GM18873 (cell line): ENCODE data around the gene KIR3DL2.
"Not testable (repeated sequence)": the region's sequence is repeated elsewhere in the genome, so short reads cannot be mapped to it uniquely, and the experiment has no call there.

Experiments
- ATAC-seq: cut with Tn5 transposase; IDR thresholded peaks from one replicate; pipeline ENCODE4 v1.9.1; 2021; ENCODE audit warnings: mild to moderate bottlenecking, moderate library complexity, moderate number of reproducible peaks; ENCODE audit not compliant: unreplicated experiment, low FRiP score

Gene KIR3DL2

DNA sequence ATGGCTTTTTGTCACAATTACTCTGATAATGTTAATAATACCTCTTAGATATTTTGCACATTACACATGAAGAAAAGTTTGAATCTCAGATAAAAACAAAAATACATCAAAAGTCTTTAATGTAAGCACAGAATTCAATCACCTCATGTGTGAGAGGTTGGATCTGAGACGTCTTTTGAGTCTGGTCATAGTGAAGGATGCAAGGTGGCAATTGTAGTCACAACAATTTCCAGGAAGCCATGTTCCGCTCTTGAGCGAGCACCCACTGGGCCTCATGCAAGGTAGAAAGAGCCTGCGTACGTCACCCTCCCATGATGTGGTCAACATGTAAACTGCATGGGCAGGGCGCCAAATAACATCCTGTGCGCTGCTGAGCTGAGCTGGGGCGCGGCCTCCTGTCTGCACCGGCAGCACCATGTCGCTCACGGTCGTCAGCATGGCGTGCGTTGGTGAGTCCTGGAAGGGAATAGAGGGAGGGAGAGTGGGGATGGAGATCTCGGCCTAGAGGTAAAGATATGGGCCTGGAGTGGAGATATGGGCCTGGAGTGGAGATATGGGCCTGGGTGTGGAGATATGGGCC is at the start of gene KIR3DL2:
Gene KIR3DL2 (plus strand): TSS at position 383 of the 580 bp plus-strand sequence. CDS start 33 bp downstream, at position 416.
- not testable (repeated sequence) for ATAC-seq

DNA sequence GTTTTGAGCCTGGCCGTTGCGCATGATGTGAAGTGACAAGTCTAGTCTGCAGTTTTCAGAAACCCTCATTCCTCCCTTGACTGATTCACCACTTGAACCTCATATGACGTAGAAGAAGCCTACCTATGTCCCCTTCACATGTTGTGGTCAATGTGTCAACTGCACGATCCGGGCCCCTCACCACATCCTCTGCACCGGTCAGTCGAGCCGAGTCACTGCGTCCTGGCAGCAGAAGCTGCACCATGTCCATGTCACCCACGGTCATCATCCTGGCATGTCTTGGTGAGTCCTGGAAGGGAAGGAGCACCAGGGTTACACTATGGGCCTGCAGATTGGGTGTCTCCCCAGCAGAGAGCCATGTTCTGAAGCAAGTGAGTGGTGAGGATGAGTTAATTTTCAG is 46.8 kb upstream of the KIR3DL2 start, which contains the start of gene KIR2DL4:
Gene KIR2DL4 (plus strand): TSS at position 201 of the 400 bp plus-strand sequence. CDS start 42 bp downstream, at position 243.
- no peak for ATAC-seq

DNA sequence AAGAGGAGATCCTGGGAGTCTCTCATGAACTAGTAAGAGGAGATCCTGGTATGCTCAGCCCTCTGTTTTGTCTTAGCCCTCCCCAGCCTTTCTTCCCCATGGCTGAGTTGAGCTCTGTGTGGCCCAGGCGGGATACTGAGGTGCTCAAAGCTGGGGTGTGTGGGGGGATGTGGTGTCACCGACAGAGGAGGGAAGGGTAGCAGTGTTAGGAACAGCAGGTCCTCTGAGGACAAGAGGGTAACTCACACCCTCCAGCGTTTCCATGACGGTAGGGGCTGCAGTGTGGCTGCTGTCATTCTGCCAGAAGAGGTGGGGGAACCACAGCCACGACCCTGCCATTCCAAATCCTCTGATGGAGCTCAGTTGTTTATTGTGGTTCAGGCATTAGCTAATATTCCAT is 46.1 kb upstream of the KIR3DL2 start:
- no peak for ATAC-seq

DNA sequence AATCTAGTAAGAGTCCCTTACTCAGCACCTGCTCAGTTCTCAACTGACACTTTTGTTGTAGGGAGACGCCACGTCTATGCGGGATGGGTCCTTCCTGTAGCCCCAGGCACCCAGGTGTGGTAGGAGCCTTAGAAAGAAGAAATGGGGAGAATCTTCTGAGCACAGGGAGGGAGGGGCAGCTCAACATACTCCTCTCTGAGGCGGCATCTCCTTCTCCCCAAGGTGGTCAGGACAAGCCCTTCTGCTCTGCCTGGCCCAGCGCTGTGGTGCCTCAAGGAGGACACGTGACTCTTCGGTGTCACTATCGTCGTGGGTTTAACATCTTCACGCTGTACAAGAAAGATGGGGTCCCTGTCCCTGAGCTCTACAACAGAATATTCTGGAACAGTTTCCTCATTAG is 45.7 kb upstream of the KIR3DL2 start:
- ATAC-seq: no peak

DNA sequence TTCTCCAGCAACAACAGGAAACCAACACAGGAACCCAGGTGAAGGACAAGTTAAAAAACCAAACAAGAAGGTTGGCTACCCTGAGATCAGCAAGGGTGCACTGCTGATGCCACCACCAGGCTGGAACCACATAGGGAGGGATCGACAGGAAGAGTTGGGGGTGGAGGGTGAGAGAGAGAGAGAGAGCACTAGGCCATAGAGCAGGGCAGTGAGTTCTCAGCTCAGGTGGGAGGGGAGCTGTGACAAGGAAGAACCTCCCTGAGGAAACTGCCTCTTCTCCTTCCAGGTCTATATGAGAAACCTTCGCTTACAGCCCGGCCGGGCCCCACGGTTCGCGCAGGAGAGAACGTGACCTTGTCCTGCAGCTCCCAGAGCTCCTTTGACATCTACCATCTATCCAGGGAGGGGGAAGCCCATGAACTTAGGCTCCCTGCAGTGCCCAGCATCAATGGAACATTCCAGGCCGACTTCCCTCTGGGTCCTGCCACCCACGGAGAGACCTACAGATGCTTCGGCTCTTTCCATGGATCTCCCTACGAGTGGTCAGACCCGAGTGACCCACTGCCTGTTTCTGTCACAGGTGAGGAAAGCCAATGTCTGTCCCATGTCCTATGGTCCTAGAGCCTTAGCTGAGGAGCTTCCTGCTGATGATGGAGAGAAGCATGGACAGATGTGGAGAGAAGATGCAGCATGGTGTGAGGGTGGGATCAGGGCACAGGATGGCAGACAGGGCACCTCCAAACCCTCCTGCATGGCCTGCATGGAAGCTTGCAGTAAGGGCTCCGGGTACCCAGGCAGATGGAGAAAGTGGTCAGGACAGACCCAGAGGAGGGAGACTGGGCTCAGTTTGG is 44.4 kb upstream of the KIR3DL2 start:
- ATAC-seq: no peak

DNA sequence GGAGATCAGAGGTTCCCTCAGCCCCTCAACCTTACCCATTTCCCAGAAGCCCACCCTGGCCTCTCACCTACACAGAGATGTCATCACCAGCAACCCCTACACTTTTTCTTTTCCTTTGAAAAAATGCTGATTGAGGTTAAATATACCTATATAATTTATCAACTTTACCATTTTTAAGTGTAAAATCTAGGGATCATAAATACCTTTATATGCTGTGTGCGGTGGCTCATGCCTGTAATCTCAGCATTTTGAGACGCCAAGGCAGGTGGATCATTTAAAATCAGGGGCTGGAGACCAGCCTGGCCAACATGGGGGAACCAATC is 43.8 kb upstream of the KIR3DL2 start:
- ATAC-seq: no peak

DNA sequence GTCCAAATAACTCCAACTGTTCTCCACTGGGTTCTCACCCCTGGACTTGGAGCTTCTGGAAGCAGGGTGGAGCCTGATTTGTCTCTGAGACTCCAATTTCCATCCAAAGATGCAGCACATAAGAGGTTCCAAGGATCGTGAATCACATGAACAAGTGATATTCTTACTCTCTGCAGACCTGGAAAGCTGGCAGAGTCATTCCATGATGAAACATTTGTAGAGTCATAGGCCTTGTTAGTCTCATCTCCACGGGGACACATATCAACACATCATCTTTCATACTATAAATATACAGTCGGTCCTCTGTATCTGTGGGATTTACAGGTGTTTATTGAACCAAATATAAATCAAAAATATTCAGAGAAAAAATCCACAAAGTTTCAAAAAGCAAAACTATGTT is 35.7 kb upstream of the KIR3DL2 start:
- not testable (repeated sequence) for ATAC-seq

DNA sequence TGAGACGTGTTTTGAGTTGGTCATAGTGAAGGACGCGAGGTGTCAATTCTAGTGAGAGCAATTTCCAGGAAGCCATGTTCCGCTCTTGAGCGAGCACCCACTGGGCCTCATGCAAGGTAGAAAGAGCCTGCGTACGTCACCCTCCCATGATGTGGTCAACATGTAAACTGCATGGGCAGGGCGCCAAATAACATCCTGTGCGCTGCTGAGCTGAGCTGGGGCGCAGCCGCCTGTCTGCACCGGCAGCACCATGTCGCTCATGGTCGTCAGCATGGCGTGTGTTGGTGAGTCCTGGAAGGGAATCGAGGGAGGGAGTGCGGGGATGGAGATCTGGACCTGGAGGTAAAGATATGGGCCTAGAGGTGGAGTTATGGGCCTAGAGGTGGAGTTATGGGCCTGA is 34.0 kb upstream of the KIR3DL2 start, which contains the start of gene KIR3DL1:
Gene KIR3DL1 (plus strand): TSS at position 218 of the 400 bp plus-strand sequence.
- not testable (repeated sequence) for ATAC-seq

DNA sequence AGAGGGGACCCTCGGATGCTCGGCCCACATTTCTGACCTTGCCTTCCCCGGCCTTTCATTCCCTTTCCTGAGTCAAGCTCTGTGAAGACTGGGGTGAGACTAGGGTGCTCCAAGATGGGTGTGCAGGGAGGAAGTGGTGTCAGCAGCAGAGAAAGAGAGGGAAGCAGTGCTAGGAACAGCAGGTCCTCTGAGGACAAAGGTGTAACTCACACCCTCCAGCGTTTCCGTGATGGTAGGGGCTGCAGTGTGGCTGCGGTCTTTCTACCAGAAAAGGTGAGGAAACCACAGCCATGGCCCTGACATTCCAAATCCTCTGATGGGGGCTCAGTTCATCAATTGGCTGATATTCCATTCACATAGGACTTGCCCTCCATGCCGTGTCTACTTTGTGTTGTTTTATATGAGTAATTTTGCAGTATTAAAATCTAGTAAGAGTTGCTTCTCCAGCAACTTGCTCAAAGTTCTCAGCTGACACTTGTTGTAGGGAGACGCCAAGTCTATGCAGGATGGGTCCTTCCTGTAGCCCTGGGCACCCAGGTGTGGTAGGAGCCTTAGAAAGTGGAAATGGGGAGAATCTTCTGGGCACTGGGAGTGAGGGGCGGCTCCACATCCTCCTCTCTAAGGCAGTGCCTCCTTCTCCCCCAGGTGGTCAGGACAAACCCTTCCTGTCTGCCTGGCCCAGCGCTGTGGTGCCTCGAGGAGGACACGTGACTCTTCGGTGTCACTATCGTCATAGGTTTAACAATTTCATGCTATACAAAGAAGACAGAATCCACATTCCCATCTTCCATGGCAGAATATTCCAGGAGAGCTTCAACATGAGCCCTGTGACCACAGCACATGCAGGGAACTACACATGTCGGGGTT is 32.3 kb upstream of the KIR3DL2 start:
- no peak for ATAC-seq

DNA sequence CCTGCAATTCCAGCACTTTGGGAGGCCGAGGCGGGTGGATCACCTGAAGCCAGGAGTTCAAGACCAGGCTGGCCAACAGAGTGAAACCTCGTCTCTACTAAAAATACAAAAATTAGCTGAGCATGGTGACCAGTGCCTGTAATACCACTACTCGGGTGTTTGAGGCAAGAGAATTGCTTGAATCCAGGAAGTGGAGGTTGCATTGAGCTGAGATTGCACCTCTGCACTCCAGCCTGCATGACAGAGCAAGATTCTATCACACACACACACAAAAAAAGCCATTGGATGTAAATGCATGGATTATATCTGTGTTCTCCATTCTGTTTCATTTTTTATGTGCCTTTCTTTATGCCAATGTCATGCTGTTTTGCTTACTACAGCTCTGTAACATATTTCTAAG is 25.8 kb upstream of the KIR3DL2 start:
- not testable (repeated sequence) for ATAC-seq

DNA sequence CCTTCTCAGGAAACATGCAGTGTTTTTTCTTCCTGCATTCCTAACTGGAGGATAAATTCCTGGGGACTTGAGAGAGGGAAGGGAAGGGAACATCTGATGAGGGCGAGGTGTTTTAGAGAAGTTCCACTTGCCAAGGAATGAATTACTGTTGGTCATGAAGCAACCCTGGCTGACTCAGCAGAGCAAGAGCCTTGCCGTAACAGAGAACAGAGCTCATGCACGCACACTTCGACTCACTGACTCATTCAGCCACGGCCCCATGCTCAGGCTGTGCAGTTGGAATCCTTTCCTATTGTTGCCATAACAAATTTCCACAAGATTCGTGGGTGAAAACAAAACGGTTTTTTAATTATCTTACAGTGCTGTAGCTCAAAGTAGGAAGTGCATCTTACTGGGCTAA is 24.9 kb upstream of the KIR3DL2 start:
- ATAC-seq: not testable (repeated sequence)

DNA sequence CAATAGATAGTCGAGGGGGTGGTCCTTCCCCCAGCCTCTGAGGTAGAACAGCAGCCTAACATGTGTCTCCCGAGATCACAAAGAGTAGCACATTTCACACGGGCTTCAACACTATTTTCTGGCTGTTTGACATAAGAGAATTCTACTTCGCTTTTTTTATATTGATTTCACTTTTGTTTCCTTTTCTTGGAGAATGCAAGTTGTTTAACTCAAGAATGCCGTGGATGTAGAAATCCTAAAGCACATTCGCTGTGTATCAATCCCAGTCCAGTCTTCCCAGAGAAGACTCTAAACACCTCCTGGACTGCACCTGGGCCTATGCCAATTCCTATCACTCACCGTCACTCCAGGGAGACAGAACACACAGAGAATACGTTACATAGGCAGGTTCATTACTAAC is 22.2 kb upstream of the KIR3DL2 start:
- not testable (repeated sequence) for ATAC-seq

DNA sequence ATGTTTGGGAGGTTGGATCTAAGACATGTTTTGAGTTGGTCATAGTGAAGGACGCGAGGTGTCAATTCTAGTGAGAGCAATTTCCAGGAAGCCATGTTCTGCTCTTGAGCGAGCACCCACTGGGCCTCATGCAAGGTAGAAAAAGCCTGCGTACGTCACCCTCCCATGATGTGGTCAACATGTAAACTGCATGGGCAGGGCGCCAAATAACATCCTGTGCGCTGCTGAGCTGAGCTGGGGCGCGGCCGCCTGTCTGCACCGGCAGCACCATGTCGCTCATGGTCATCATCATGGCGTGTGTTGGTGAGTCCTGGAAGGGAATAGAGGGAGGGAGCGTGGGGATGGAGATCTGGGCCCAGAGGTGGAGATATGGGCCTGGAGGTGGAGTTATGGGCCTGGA is 17.7 kb upstream of the KIR3DL2 start, which contains the start of gene KIR2DS4:
Gene KIR2DS4 (plus strand): TSS at position 181 of the 400 bp plus-strand sequence.
- not testable (repeated sequence) for ATAC-seq

DNA sequence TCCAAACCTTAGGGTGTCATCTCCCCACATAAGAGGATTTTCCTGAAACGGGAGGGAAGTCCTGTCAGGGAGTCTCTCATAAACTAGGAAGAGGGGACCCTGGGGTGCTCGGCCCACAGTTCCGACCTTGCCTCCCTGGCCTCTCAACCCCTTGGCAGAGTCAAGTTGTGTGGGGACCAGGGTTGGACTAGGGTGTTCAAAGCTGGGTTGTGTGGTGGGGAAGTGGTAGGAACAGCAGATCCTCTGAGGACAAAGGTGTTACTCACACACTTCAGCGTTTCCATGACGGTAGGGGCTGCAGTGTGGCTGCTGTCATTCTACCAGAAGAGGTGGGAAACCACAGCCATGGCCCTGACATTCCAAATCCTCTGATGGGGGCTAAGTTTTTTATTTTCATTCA is 15.1 kb upstream of the KIR3DL2 start:
- ATAC-seq: not testable (repeated sequence)

DNA sequence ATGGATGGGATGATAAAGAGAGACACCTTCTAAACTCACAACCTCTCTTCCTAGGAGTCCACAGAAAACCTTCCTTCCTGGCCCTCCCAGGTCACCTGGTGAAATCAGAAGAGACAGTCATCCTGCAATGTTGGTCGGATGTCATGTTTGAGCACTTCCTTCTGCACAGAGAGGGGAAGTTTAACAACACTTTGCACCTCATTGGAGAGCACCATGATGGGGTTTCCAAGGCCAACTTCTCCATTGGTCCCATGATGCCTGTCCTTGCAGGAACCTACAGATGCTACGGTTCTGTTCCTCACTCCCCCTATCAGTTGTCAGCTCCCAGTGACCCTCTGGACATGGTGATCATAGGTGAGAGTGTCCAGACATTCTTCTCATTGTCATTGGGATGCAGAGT is 12.7 kb upstream of the KIR3DL2 start:
- not testable (repeated sequence) for ATAC-seq

DNA sequence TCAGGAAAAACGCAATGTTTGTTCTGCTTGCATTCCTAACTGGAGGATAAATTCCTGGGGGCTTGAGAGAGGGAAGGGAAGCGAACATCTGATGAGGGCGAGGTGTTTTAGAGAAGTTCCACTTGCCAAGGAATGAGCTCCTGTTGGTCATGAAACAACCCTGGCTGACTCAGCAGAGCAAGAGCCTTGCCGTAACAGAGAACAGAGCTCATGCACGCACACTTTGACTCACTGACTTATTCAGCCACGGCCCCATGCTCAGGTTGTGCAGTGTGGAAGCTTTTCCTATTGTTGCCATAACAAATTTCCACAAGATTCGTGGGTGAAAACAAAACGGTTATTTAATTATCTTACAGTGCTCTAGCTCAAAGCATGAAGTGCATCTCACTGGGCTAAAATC is 7.1 kb upstream of the KIR3DL2 start:
- ATAC-seq: not testable (repeated sequence)

DNA sequence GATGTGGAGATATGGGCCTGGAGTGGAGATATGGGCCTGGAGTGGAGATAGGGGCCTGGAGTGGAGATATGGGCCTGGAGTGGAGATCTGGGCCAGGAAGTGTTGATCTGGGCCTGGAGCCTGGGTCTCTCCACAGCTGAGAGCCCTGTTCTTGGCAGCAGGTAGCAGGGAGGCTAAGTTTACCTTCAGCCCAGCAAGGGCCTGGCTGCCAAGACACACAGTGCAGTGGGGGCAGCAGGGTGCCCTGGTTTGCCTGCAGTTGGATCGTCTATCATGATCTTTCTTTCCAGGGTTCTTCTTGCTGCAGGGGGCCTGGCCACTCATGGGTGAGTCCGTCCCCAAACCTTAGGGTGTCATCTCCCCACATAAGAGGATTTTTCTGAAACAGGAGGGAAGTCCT is 687 bp downstream of the KIR3DL2 start:
- no peak for ATAC-seq

DNA sequence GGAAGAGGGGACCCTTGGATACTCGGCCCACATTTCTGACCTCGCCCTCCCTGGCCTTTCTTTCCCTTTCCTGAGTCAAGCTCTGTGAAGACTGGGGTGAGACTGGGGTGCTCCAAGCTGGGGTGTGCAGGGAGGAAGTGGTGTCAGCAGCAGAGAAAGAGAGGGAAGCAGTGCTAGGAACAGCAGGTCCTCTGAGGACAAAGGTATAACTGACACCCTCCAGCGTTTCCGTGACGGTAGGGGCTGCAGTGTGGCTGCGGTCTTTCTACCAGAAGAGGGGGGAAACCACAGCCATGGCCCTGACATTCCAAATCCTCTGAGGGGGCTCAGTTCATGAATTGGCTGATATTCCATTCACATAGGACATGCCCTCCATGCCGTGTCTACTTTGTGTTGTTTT is 1.1 kb downstream of the KIR3DL2 start:
- no peak for ATAC-seq

DNA sequence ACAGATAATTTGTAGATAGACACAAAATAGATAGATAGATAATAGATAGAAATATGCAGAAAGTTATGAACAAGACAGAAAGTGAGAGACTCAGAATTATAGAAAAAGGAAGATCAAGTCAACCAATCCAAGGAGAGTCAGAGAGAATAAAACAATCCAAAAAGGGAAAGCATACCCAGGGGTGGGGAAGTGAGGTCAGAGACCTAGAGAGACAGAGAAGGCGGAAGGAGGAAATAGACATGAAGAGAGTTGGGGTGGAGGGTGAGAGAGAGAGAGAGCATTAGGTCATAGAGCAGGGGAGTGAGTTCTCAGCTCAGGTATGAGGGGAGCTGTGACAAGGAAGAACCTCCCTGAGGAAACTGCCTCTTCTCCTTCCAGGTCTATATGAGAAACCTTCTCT is 5.0 kb downstream of the KIR3DL2 start:
- not testable (repeated sequence) for ATAC-seq

DNA sequence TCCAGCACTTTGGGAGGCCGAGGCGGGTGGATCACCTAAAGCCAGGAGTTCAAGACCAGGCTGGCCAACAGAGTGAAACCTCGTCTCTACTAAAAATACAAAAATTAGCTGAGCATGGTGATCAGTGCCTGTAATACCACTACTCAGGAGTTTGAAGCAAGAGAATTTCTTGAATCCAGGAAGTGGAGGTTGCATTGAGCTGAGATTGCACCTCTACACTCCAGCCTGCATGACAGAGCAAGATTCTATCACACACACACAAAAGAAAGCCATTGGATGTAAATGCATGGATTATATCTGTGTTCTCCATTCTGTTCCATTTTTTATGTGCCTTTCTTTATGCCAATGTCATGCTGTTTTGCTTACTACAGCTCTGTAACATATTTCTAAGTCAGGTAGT is 8.2 kb downstream of the KIR3DL2 start:
- ATAC-seq: not testable (repeated sequence)

DNA sequence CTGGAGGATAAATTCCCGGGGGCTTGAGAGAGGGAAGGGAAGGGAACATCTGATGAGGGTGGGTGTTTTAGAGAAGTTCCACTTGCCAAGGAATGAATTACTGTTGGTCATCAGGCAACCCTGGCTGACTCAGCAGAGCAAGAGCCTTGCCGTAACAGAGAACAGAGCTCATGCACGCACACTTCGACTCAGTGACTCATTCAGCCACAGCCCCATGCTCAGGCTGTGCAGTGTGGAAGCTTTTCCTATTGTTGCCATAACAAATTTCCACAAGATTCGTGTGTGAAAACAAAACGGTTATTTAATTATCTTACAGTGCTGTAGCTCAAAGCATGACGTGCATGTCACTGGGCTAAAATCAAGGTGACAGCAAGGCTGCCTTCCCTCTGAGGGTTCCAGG is 9.2 kb downstream of the KIR3DL2 start:
- ATAC-seq: not testable (repeated sequence)
